Subcutaneous adipose tissue (tissue), 4 donors: ENCODE data around the gene DLG5. TPM values are rescaled to one million over a fixed set of nuclear protein-coding genes. Genes with fewer than 3 reads are reported as not detected.

Experiments
- CTCF ChIP-seq: fragments of 450-650 bp; IDR thresholded peaks from one replicate; pipeline ENCODE4 v1.5.1; 2016; ENCODE audit warnings: low read depth, mild to moderate bottlenecking, control low read depth, antibody characterized with exemption, moderate library complexity
- total RNA-seq, 4 donors: library from RNA; depleted of rRNA; stranded (reverse); fragments of >200 nt; gene quantifications; one replicate each; pipeline ENCODE4 v1.1.0, GENCODE V29; 2016

The DLG5 gene
- total RNA-seq, 4 donors from 2014 or later = 23.0 to 59.5 (median 33.7) TPM

DNA sequence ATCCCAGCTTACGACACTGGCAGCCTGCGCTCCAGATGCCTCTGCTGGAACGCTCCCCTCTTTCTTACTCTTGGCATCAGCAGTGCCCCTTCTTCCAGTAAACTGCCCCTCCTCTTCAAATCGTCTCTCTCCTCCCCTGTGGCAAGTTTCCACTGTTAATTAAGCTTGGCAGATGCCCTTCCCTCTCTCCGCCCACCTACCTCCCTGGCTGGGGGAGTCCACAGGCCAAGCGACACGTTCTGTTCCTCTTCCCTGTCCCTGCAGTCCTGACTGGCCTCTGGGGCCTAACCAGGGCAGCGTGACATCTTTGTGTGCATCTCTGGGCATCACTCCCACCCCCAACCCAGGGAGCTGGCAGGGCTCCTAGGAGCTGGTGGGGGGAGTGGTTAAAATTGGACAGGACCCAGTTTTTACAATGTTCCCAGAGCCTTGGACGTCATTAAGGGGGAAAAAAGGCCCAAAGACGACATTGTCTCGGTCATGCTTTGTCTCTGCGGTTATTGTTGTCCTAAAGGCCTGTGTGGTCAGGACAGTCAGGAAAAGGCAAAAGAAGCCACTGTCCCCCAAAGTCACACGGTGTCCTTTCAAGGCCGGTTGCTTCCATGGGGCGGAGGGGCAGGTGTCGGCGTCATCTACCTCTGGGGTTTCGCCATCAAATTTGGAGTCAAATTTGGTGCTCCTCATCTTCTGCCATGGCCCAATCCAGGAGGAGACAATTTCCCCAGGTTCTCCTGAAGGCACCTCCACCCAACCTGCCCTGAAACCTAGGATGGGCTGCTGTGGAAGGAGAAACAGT is 54.2 kb downstream of the DLG5 start:
- no peak for TF ChIP-seq CTCF

DNA sequence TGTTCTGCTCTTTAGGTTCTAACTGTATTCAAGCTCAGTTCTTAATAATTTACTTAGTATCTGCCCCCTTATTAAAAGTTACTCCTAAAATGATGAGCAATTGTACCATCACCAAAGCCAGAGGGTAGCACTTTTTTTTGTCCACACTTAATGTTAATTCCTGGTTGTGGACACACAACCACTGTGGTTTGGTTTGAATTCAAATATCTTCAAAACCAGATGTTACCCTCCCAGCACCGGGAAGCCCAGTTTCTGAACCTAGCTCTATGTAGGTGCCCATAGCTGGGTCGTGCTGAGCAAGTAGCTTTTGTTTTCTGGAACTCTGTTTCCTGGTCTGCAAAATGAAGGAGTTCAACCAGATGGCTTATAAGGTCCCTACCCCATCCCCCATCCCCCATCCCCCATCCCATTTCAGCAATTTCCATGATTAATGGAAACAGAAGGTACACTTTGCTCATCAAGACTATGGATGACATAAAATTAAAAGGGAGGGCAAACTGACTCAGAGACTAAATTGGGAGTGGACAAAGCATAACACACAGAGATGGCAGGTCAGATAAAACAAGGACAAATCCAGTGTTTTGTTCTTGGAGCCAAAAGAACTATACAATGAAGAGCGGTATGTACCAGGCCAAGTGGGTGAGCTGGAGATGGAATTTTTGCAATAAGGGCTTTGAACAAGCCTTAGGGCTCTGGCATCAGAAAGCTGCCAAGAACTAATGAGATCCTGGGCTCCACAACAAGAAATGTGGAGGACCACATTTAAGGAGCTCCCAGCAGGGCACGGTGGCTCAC is 56.7 kb downstream of the DLG5 start:
- no peak for TF ChIP-seq CTCF

- no peak for TF ChIP-seq CTCF
Measured at GRCh38 chr10:77868523-77868922, 58.0 kb downstream of the DLG5 start.

GRCh38 chr10:77867124-77867719 is 59.3 kb downstream of the DLG5 start:
- TF ChIP-seq CTCF = no peak

DNA sequence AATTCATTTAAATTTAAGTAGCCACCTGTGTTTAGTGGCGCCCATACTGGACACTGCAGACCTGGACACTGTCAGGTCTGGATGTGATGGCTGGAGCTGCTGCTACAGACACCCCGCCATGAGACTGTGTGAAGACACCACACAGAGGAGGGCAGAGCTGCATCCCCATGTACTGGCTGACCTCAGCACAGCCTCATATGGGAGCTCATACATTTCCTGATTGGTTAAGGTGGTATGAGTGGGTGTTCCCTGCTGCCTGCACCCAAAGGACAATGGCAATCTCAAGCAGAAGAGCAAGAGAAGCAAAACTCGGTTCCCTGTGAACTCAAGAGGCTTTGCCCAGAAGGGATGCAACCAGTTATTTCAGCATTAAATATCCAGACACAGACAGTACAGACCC is 60.0 kb downstream of the DLG5 start:
- TF ChIP-seq CTCF = no peak

GRCh38 chr10:77865580-77866324 is 60.8 kb downstream of the DLG5 start:
- TF ChIP-seq CTCF = no peak
